Endothelial cell of umbilical vein (primary cell): ENCODE results near the gene ARHGEF9.

Experiments
- EZH2 ChIP-seq: IDR thresholded peaks from 2 replicates; pipeline ENCODE4 v1.6.1; 2012; ENCODE audit warnings: borderline replicate concordance, low read depth, mild to moderate bottlenecking, moderate library complexity, low read length, inconsistent platforms; ENCODE audit not compliant: severe bottlenecking
- MYC ChIP-seq: IDR thresholded peaks from one replicate; pipeline ENCODE4 v1.6.1; 2011; ENCODE audit warnings: mild to moderate bottlenecking, low read depth, low read length
- POLR2A ChIP-seq: IDR thresholded peaks from 2 replicates; pipeline ENCODE4 v1.6.1; 2012; ENCODE audit warnings: low read depth, mild to moderate bottlenecking, control low read depth, low read length
- TF ChIP-seq, protein P1 (sequence below), 2 donors: IDR thresholded peaks; 1 replicate in 1 of 2; 2 replicates in 1 of 2; pipeline ENCODE4 v1.5.1; 2011; ENCODE audit warnings: low read length in 2 of 2, mild to moderate bottlenecking in 2 of 2, moderate library complexity in 2 of 2, control low read depth in 1 of 2, inconsistent platforms in 1 of 2, low read depth in 1 of 2; ENCODE audit not compliant: insufficient read depth in 1 of 2; ENCODE audit errors: extremely low read depth in 1 of 2

- TF ChIP-seq, protein P1, sequence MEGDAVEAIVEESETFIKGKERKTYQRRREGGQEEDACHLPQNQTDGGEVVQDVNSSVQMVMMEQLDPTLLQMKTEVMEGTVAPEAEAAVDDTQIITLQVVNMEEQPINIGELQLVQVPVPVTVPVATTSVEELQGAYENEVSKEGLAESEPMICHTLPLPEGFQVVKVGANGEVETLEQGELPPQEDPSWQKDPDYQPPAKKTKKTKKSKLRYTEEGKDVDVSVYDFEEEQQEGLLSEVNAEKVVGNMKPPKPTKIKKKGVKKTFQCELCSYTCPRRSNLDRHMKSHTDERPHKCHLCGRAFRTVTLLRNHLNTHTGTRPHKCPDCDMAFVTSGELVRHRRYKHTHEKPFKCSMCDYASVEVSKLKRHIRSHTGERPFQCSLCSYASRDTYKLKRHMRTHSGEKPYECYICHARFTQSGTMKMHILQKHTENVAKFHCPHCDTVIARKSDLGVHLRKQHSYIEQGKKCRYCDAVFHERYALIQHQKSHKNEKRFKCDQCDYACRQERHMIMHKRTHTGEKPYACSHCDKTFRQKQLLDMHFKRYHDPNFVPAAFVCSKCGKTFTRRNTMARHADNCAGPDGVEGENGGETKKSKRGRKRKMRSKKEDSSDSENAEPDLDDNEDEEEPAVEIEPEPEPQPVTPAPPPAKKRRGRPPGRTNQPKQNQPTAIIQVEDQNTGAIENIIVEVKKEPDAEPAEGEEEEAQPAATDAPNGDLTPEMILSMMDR (IDR thresholded peaks at IDR 0.05; ENCODE audit: extremely low read depth in 1 of 2, insufficient read depth in 1 of 2, low read depth in 1 of 2, low read length in 2 of 2) = no peak
- no peak for TF ChIP-seq POLR2A
- no peak for TF ChIP-seq MYC
- TF ChIP-seq EZH2 = no peak
These were observed 105.6 kb downstream of the ARHGEF9 start for GRCh38 chrX:63679432-63679831.
